GM12864 (cell line): ENCODE results near the gene WWOX.

Source experiments
- DNase-seq: peaks from one replicate; pipeline ENCODE4 v3.0.0-alpha.2; 2011; ENCODE audit warnings: low read depth
- H3K4me3 ChIP-seq: 2 replicates; pipeline ENCODE4 v1.5.1; 2011; ENCODE audit warnings: mild to moderate bottlenecking, low read depth, low read length, control low read depth
- TF ChIP-seq, protein P1 (sequence below): IDR thresholded peaks from 2 replicates; pipeline ENCODE4 v1.5.1; 2011; ENCODE audit warnings: low read depth, mild to moderate bottlenecking, moderate library complexity, low read length, control low read depth, inconsistent platforms; ENCODE audit errors: missing control alignments

Gene WWOX

DNA sequence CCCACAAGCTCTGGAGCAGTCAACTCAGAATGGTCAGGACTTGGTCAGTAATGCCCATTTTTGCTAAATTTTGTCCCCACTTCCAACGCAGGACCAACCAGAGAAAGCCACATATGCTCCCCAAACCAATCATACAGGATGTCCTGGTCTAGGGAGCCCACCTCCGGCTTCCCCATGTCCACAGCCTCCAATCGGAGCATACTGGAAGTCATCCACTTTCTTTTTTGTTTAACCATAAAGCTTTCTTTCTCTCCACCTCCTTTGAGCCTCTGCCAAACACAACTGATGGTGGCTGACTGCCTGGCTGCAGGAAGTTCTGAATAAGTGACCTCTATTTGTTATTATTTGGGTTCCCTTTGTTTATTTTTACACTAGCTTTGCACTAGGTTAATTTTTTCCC lies 549.1 kb downstream of the WWOX start:
- DNase-seq: no peak
- no peak overlapping the region for H3K4me3 ChIP-seq
- TF ChIP-seq, protein P1, sequence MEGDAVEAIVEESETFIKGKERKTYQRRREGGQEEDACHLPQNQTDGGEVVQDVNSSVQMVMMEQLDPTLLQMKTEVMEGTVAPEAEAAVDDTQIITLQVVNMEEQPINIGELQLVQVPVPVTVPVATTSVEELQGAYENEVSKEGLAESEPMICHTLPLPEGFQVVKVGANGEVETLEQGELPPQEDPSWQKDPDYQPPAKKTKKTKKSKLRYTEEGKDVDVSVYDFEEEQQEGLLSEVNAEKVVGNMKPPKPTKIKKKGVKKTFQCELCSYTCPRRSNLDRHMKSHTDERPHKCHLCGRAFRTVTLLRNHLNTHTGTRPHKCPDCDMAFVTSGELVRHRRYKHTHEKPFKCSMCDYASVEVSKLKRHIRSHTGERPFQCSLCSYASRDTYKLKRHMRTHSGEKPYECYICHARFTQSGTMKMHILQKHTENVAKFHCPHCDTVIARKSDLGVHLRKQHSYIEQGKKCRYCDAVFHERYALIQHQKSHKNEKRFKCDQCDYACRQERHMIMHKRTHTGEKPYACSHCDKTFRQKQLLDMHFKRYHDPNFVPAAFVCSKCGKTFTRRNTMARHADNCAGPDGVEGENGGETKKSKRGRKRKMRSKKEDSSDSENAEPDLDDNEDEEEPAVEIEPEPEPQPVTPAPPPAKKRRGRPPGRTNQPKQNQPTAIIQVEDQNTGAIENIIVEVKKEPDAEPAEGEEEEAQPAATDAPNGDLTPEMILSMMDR: no peak

- TF ChIP-seq, protein P1: no peak
- DNase-seq: no peak
Measured at GRCh38 chr16:78650339-78651074, 551.1 kb downstream of the WWOX start.

GRCh38 chr16:78654929-78655328 lies 555.5 kb downstream of the WWOX start:
- DNase-seq: no peak
- H3K4me3 ChIP-seq: no peak overlapping the region
- TF ChIP-seq, protein P1: no peak

More at GRCh38 chr16:78650339-78651074, 551.1 kb downstream of the WWOX start:
- no peak overlapping the region for H3K4me3 ChIP-seq

DNA sequence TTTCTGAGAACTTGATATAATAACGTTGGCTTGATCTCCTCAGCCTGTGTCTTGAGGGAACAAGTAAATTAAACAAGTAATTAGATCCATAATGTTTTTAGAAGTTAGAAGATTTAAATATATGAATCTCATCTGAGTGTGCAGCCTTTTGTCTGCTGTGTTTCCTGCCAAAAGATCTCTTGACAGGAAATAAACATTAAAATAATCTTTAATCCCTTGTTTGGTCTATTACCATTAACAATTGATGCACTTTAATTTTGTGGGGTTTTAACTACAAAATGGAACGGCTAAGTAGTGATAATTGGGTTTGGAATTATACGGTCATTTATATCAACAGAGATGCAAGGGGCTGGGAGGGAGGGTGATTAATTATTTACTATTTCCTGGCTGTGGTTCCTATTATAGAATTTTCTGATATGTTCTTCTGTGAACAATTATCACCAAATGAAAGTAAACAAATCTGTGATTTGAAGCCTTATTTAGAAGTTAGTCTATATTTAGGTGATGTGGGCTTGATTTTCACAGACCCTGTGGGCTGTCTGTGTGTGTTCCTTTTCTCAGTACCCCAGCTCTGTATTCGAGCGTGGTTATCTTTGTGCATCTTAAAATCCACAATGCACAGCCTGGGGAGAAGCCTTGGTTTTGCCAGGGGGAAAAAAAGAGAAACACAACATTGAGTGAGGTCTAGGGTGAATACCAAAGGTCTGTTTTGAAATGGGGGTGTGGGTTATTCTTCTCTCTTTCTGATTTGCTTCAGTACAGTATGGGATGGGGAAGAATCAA lies 556.1 kb downstream of the WWOX start:
- DNase-seq: no peak
- TF ChIP-seq, protein P1: no peak
- no peak overlapping the region for H3K4me3 ChIP-seq

DNA sequence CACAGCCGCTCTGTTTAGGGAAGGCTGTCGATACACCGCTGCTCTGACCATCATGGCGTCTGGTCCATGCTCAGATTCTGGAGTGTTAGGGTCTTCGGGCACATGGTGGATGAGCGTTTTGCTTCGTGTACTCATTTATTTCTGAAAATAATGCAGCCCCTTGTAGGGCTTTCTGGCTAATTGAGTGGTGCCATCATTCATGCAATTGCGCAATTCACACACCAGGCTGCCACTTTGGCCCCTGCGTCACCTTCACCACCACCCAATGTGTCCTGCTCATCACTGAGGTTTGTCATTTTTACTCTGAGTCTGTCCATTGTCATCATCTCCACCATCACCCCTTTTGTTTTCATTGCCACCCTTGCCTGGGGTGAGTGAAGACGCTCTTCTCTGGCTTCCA lies 557.4 kb downstream of the WWOX start:
- no peak overlapping the region for H3K4me3 ChIP-seq
- TF ChIP-seq, protein P1: no peak
- DNase-seq: no peak

- no peak for DNase-seq
- H3K4me3 ChIP-seq: no peak overlapping the region
Measured at GRCh38 chr16:78659216-78659615, 559.8 kb downstream of the WWOX start.

More at GRCh38 chr16:78659216-78659615, 559.8 kb downstream of the WWOX start:
- TF ChIP-seq, protein P1: no peak
